H7 (cell line): ENCODE data around the gene CASKIN2. TPM values are rescaled to one million over a fixed set of nuclear protein-coding genes. Genes with fewer than 3 reads are reported as not detected.
A peak's percentile ranks its signal among the peaks of the same experiment; 100 is the strongest.

Experiments used
- DNase-seq: peaks from one replicate; pipeline ENCODE4 v3.0.0; 2012
- H3K27me3 ChIP-seq: 2 replicates; pipeline ENCODE4 v1.6.0; 2011; ENCODE audit warnings: mild to moderate bottlenecking, low read length; ENCODE audit not compliant: control insufficient read depth, insufficient read depth
- H3K36me3 ChIP-seq: replicated peaks from 2 replicates; pipeline ENCODE4 v1.5.1; 2011; ENCODE audit warnings: low read length; ENCODE audit not compliant: control insufficient read depth, insufficient read depth
- H3K4me3 ChIP-seq: 2 replicates; pipeline ENCODE4 v1.5.1; 2011; ENCODE audit warnings: low read depth, mild to moderate bottlenecking, control low read depth, low read length, moderate library complexity; ENCODE audit not compliant: insufficient read depth
- total RNA-seq: library from RNA; depleted of rRNA; stranded (reverse); fragments of >200 nt; shearing (Covaris generic); gene quantifications from 2 replicates; pipeline ENCODE4 v1.2.3, GENCODE V29; 2014

CASKIN2 gene
- total RNA-seq, 1 experiment from 2014 or later = 13.1 TPM

- Histone ChIP-seq H3K36me3 (peaks cover 4% of the 10 kb centered on the region), H3K27me3 (no peaks in the 10 kb centered on the region), H3K4me3 (no peak overlapping the region)
- no peak for DNase-seq
Measured at GRCh38 chr17:75507733-75508719, 7.3 kb downstream of the CASKIN2 start.

DNA sequence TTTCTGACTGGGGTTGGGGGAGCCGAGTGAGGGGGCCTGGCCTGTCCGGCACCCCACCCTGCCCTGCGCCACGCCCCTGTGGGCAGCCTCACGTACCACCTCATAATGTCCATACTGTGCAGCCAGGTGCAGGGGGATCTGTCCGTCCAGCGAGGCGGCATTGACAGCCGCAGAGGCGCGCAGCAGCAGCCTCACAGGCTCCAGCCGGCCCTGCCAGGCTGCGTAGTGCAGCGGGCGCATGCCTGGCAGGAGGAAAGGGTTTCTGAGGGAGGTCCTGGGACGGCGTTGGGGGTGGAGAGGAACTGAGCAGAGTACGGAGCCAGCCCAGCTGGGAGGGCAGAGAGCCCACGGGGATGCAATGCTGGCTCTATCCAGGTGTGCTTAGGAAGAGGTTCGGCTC lies 8.4 kb downstream of the CASKIN2 start:
- Histone ChIP-seq H3K36me3 (peaks cover 2% of the 10 kb centered on the region), H3K27me3 (no peaks in the 10 kb centered on the region), H3K4me3 (no peak overlapping the region)
- no peak for DNase-seq

DNA sequence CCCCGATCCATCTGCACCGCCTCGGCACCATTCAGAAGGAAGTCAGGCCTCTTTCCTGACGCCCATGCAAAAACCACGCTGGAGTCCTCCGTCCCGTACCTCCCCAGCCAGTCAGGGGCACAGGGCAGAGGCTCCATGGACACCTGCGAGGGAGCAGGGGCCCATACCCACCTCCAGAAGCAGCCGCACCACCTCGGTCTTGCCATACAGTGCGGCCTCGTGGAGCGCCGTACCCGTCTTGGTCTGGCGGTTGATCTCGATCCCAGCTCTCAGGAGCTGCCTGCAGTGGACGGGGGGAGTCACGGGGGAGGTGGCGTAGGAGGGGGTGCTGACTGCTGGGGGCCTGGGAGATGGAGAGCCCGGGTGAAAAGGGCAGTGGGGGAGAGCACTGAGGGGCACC lies 9.2 kb downstream of the CASKIN2 start:
- H3K36me3 ChIP-seq = peaks cover 2% of the 10 kb centered on the region
- H3K27me3 ChIP-seq = no peaks in the 10 kb centered on the region
- no peak overlapping the region for H3K4me3 ChIP-seq
- no peak for DNase-seq

GRCh38 chr17:75505640-75506039 lies 9.7 kb downstream of the CASKIN2 start:
- no peaks in the 10 kb centered on the region for H3K27me3 ChIP-seq
- no peak for DNase-seq
- peaks cover 2% of the 10 kb centered on the region for H3K36me3 ChIP-seq
- H3K4me3 ChIP-seq = no peak overlapping the region

DNA sequence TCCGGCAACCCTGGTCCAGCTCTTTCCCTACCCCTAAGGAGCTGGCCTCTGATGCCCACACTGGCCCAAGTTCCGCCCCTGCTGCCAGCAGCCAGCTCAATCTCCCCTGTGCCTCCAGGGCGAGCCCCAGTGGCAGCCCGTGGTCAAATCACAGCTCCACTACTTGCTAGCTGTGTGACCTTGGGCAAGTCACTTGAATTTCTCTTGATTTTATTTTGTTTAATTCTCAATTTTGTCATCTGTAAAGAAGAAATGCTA lies 10.3 kb downstream of the CASKIN2 start:
- no peak overlapping the region for H3K4me3 ChIP-seq
- DNase-seq = no peak
- H3K27me3 ChIP-seq = no peaks in the 10 kb centered on the region
- H3K36me3 ChIP-seq = peaks cover 2% of the 10 kb centered on the region

GRCh38 chr17:75504347-75505151 lies 10.8 kb downstream of the CASKIN2 start:
- Histone ChIP-seq H3K4me3 (no peak overlapping the region), H3K27me3 (no peaks in the 10 kb centered on the region), H3K36me3 (peaks cover 2% of the 10 kb centered on the region)
- DNase-seq = peak; percentile 96

DNA sequence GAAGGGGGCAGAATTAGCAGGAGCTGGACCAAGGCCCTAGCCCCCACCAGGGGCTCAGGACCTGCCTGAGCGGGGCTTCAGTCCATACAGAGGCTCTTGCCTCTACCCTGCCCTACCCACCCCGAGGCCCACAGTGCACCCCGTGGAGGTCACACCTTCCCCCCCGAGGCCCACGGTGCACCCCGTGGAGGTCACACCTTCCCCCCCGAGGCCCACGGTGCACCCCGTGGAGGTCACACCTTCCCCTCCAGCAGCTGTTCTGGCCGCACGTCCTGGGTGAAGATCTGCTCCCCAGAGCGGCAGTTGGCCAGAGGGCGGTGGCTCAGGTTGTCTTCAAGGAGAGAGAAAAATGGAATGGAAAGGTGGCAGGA lies 11.4 kb downstream of the CASKIN2 start:
- peaks cover 1% of the 10 kb centered on the region for H3K36me3 ChIP-seq
- no peak for DNase-seq
- H3K4me3 ChIP-seq = no peak overlapping the region
- no peaks in the 10 kb centered on the region for H3K27me3 ChIP-seq

GRCh38 chr17:75503337-75503950 lies 11.9 kb downstream of the CASKIN2 start:
- Histone ChIP-seq H3K4me3 (no peak overlapping the region), H3K36me3 (no peaks in the 10 kb centered on the region; the same call in none of the 2 replicates), H3K27me3 (no peaks in the 10 kb centered on the region)
- no peak for DNase-seq

DNA sequence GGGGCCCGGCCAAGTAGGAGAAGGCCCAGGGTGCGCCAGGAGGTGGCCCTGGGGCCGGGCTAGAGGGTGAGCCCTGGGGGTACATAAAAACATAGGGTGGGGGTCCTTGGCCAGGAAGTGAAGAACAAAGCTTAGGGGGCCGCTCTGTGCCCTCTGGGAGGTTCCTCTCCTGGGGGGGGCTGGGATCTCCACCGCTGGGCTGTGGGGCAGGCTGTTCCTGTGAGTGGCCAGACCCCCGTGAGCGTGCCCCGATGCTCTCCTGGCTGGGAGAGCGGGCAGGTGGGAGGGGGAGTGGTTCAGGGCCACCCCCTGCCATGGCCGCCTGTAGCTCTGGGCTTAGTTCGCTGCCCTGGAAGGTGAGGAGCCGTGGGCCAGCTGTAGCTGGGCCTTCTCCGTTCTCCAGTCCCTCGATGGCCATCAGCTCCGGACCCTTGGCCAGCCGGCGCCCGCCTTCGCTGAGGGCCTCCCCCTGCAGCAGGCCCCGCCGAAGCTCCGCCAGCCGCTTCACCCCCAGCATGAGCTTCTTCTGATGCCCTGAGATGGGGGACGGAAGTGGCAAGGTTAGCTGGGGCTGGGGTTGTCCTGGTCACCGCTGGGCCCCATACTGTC lies 12.5 kb downstream of the CASKIN2 start:
- Histone ChIP-seq H3K36me3 (peaks cover 3% of the 10 kb centered on the region), H3K27me3 (no peaks in the 10 kb centered on the region), H3K4me3 (no peak overlapping the region)
- DNase-seq = no peak

GRCh38 chr17:75502072-75502720 lies 13.1 kb downstream of the CASKIN2 start:
- Histone ChIP-seq H3K36me3 (peaks cover 4% of the 10 kb centered on the region), H3K4me3 (no peak overlapping the region), H3K27me3 (no peaks in the 10 kb centered on the region)
- peak; percentile 78 for DNase-seq

- no peaks in the 10 kb centered on the region for H3K27me3 ChIP-seq
- H3K36me3 ChIP-seq = peaks cover 5% of the 10 kb centered on the region
- H3K4me3 ChIP-seq = no peak overlapping the region
- DNase-seq = no peak
Measured at GRCh38 chr17:75501378-75502071, 13.8 kb downstream of the CASKIN2 start.

- Histone ChIP-seq H3K36me3 (peaks cover 5% of the 10 kb centered on the region), H3K4me3 (no peak overlapping the region), H3K27me3 (no peaks in the 10 kb centered on the region)
- DNase-seq = no peak
Measured at GRCh38 chr17:75500419-75501216, 14.7 kb downstream of the CASKIN2 start.
